ENCODE measurements around the gene COA4. TPM values are rescaled to one million over a fixed set of nuclear protein-coding genes. Genes with fewer than 3 reads are reported as not detected.

Gene COA4
- 10 to 100 TPM; 89.5 to 91.6 TPM for total RNA-seq

GRCh38 chr11:73876424-73877310 is at the start of gene COA4, which contains the start of gene PAAF1:
Gene COA4 (minus strand): TSS chr11:73876846. CDS start chr11:73873378, 3,468 bp downstream.
Gene PAAF1 (plus strand): TSS chr11:73876999. CDS start chr11:73877022, 23 bp downstream.
- intact Hi-C loops (cut with micrococcal nuclease): loop anchor here (1.0 to 5.0 kb wide), 5 partner anchors 88 to 522 kb away; partner anchors contain the start of genes PGM2L1, RAB6A, RELT and UCP2
- ChIA-PET POLR2A (interaction anchor here (0.6 to 1.3 kb wide), 6 partner anchors 8 to 135 kb away, joined by 3 to 6 read pairs (median 3); partner anchors contain the start of genes MRPL48 and RAB6A), CTCF (no interaction called here)
- Mint-ChIP-seq H3K27ac (peak within 1 kb of the TSS; percentile 94), H3K27me3 (no peaks in the 10 kb centered on the region), H3K36me3 (peaks cover 28% of the 10 kb centered on the region), H3K4me1 (ENCODE audit: low read depth) (peaks cover 33% of the 10 kb centered on the region), H3K9me3 (no peaks in the 10 kb centered on the region), H3K4me3 (peak within 1 kb of the TSS; percentile 97)
- DNase-seq: peak; percentile 97

GRCh38 chr11:73921180-73921579 is 44.5 kb upstream of the COA4 start:
- H3K27ac Mint-ChIP-seq: no peak overlapping the region
- CTCF ChIA-PET: interaction anchor here (0.6 kb wide), 1 partner anchor 12 kb away, joined by 4 read pairs; no protein-coding TSS in a partner anchor
- H3K4me1 Mint-ChIP-seq (ENCODE audit: low read depth): no peaks in the 10 kb centered on the region

DNA sequence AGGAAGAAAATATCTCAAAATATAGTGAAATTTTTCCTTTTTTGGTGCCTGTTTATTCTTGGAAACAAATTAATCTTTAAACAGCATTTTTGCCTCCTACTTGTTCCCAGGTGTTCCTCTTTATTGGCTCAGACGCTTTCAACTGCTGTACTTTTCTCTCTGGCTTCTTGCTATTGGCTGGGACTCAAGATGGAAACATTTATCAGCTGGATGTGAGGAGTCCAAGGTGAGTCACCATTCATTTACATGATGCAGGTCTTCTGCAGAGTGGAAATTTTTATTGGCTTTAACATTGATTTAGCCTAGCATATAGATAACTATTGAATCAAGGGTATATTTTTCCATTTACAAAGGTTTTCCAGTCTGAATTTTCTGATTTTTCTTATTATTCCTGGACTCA is 39.8 kb upstream of the COA4 start:
- Mint-ChIP-seq H3K9me3 (no peaks in the 10 kb centered on the region), H3K4me1 (ENCODE audit: low read depth) (no peaks in the 10 kb centered on the region), H3K4me3 (no peak overlapping the region), H3K36me3 (peaks cover 31% of the 10 kb centered on the region), H3K27me3 (no peaks in the 10 kb centered on the region), H3K27ac (no peak overlapping the region)
- intact Hi-C loops (cut with micrococcal nuclease): no loop called here
- DNase-seq: no peak
- CTCF ChIA-PET: no interaction called here
- POLR2A ChIA-PET: no interaction called here

More at GRCh38 chr11:73921180-73921579, 44.5 kb upstream of the COA4 start:
- no peaks in the 10 kb centered on the region for H3K9me3 Mint-ChIP-seq
- intact Hi-C loops (cut with micrococcal nuclease): no loop called here
- POLR2A ChIA-PET: no interaction called here
- H3K36me3 Mint-ChIP-seq: peaks cover 29% of the 10 kb centered on the region
- DNase-seq: no peak
- no peaks in the 10 kb centered on the region for H3K27me3 Mint-ChIP-seq
- no peak overlapping the region for H3K4me3 Mint-ChIP-seq

- no peaks in the 10 kb centered on the region for H3K4me1 Mint-ChIP-seq (ENCODE audit: low read depth)
Measured at GRCh38 chr11:73914284-73914683, 37.6 kb upstream of the COA4 start.

GRCh38 chr11:73913472-73913871 is 36.8 kb upstream of the COA4 start:
- intact Hi-C loops (cut with micrococcal nuclease): loop anchor here (1.0 kb wide), 1 partner anchor 21 kb away; no protein-coding TSS in a partner anchor
- DNase-seq: no peak
- no peak overlapping the region for H3K27ac Mint-ChIP-seq
- H3K4me1 Mint-ChIP-seq (ENCODE audit: low read depth): no peaks in the 10 kb centered on the region
- H3K9me3 Mint-ChIP-seq: no peaks in the 10 kb centered on the region
- peaks cover 28% of the 10 kb centered on the region for H3K36me3 Mint-ChIP-seq
- POLR2A ChIA-PET: no interaction called here
- no peak overlapping the region for H3K4me3 Mint-ChIP-seq
- CTCF ChIA-PET: no interaction called here
- H3K27me3 Mint-ChIP-seq: no peaks in the 10 kb centered on the region

More at GRCh38 chr11:73914284-73914683, 37.6 kb upstream of the COA4 start:
- Mint-ChIP-seq H3K27me3 (no peaks in the 10 kb centered on the region), H3K27ac (no peak overlapping the region), H3K4me3 (no peak overlapping the region), H3K36me3 (peaks cover 31% of the 10 kb centered on the region), H3K9me3 (no peaks in the 10 kb centered on the region)
- ChIA-PET CTCF (no interaction called here), POLR2A (no interaction called here)
- no peak for DNase-seq
- intact Hi-C loops (cut with micrococcal nuclease): no loop called here

GRCh38 chr11:73912026-73912425 is 35.4 kb upstream of the COA4 start:
- POLR2A ChIA-PET: no interaction called here
- DNase-seq: no peak
- no peaks in the 10 kb centered on the region for H3K4me1 Mint-ChIP-seq (ENCODE audit: low read depth)
- CTCF ChIA-PET: no interaction called here
- H3K27me3 Mint-ChIP-seq: no peaks in the 10 kb centered on the region
- peaks cover 24% of the 10 kb centered on the region for H3K36me3 Mint-ChIP-seq
- no peak overlapping the region for H3K4me3 Mint-ChIP-seq
- intact Hi-C loops (cut with micrococcal nuclease): no loop called here
- H3K9me3 Mint-ChIP-seq: no peaks in the 10 kb centered on the region
- no peak overlapping the region for H3K27ac Mint-ChIP-seq

GRCh38 chr11:73907191-73907590 is 30.5 kb upstream of the COA4 start:
- no peaks in the 10 kb centered on the region for H3K9me3 Mint-ChIP-seq
- POLR2A ChIA-PET: no interaction called here
- DNase-seq: peak; percentile 50
- H3K4me1 Mint-ChIP-seq (ENCODE audit: low read depth): no peaks in the 10 kb centered on the region
- CTCF ChIA-PET: interaction anchor here (0.7 to 0.8 kb wide), 2 partner anchors 15 to 36 kb away, joined by 3 read pairs; no protein-coding TSS in a partner anchor
- H3K27me3 Mint-ChIP-seq: no peaks in the 10 kb centered on the region
- H3K36me3 Mint-ChIP-seq: peaks cover 16% of the 10 kb centered on the region
- no peak overlapping the region for H3K4me3 Mint-ChIP-seq
- intact Hi-C loops (cut with micrococcal nuclease): no loop called here
- H3K27ac Mint-ChIP-seq: no peak overlapping the region

DNA sequence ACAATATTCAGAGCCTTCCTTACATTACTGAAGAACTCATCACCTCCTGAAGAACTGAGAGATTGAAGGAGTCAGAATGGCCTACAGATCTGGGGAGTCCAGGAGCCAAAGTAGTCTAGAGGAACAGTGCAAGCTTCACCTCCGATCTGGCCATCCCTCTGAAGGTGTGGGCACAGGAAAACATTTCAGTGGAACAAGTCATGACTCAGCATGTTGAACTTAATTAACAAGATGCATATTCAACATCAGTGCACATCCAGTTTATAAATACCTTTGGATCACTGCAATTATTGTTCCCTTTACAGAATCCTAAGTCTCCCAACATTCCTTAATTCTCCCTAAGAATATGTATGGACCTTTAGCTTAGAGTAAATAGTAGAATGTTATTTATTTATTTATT is 25.7 kb upstream of the COA4 start:
- no peak for DNase-seq
- H3K27ac Mint-ChIP-seq: no peak overlapping the region
- peaks cover 16% of the 10 kb centered on the region for H3K36me3 Mint-ChIP-seq
- no peaks in the 10 kb centered on the region for H3K4me1 Mint-ChIP-seq (ENCODE audit: low read depth)
- intact Hi-C loops (cut with micrococcal nuclease): no loop called here
- H3K9me3 Mint-ChIP-seq: no peaks in the 10 kb centered on the region
- ChIA-PET CTCF (no interaction called here), POLR2A (no interaction called here)
- H3K27me3 Mint-ChIP-seq: no peaks in the 10 kb centered on the region
- H3K4me3 Mint-ChIP-seq: no peak overlapping the region

DNA sequence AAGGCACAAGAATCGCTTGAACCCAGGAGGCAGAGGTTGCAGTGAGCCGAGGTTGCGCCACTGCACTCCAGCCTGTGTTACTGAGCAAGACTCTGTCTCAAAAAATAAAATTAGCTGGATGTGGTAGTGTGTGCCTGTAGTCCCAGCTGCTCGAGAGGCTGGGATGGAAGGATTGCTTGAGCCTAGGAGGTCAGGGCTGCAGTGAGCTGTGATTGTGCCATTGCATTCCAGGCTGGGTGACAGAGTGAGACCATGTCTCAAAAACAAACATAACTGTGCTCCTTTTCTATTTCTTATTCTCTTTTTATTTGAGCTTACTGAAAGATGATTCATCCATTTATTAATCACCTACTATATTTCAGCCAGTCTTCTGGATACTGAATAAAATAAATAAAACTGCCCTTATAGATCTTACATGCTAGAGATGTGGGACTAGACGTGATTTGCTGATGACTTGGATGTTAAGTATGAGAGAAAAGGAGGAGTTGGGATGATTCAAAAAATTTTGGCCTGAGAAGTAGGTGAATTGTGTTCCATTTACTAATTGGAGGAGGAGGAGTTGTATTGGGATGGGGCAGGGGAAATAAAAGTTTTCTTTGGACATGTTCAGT is 18.2 kb upstream of the COA4 start:
- H3K9me3 Mint-ChIP-seq: no peaks in the 10 kb centered on the region
- intact Hi-C loops (cut with micrococcal nuclease): no loop called here
- no peak for DNase-seq
- POLR2A ChIA-PET: no interaction called here
- peaks cover 8% of the 10 kb centered on the region for H3K36me3 Mint-ChIP-seq
- H3K4me1 Mint-ChIP-seq (ENCODE audit: low read depth): no peaks in the 10 kb centered on the region
- no peak overlapping the region for H3K4me3 Mint-ChIP-seq
- no peaks in the 10 kb centered on the region for H3K27me3 Mint-ChIP-seq
- CTCF ChIA-PET: no interaction called here
- no peak overlapping the region for H3K27ac Mint-ChIP-seq

DNA sequence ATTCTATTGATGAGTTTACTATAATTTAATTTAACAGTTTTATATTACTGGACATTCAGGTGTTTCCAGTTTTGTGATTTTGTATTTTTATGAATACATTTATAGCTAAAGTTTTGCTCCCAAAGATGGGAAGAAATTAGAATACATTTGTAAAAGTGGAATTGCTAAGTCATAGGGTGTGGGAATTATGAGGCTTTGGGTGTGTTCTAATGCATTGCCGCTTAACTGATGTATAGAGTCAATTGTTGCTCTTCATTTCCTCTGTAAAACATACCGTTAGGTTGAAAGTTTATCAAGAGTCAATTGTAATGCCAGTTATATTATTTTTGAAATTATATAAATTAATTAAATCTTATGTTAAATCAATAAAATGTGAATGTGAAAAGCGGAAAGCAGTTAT is 16.4 kb upstream of the COA4 start:
- no peak overlapping the region for H3K27ac Mint-ChIP-seq
- H3K4me3 Mint-ChIP-seq: no peak overlapping the region
- H3K36me3 Mint-ChIP-seq: peaks cover 14% of the 10 kb centered on the region
- no peaks in the 10 kb centered on the region for H3K27me3 Mint-ChIP-seq
- CTCF ChIA-PET: no interaction called here
- POLR2A ChIA-PET: no interaction called here
- peaks cover 9% of the 10 kb centered on the region for H3K4me1 Mint-ChIP-seq (ENCODE audit: low read depth)
- no peaks in the 10 kb centered on the region for H3K9me3 Mint-ChIP-seq
- intact Hi-C loops (cut with micrococcal nuclease): no loop called here
- DNase-seq: no peak

DNA sequence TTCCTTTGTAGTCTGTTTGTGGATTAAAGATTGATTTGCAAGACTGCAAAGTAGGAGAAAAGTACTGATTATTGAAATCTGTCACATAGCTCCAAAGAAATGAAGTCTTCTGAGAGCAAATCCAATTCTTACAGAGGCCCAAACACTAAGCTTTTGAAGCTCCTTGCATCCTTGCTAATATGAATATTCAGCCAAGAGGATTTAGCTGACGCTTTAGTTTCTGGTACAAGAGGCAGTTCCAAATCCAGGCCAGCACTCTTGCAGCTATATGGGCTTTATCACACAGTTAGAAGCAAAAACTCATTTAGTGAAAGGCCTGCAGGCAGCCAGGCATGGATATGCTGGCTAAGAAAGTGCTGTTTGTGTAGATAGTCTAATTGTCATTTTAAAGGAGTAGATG is 12.9 kb upstream of the COA4 start:
- ChIA-PET CTCF (no interaction called here), POLR2A (no interaction called here)
- intact Hi-C loops (cut with micrococcal nuclease): no loop called here
- H3K27ac Mint-ChIP-seq: no peak overlapping the region
- no peaks in the 10 kb centered on the region for H3K27me3 Mint-ChIP-seq
- no peaks in the 10 kb centered on the region for H3K9me3 Mint-ChIP-seq
- peaks cover 11% of the 10 kb centered on the region for H3K4me1 Mint-ChIP-seq (ENCODE audit: low read depth)
- no peak overlapping the region for H3K4me3 Mint-ChIP-seq
- H3K36me3 Mint-ChIP-seq: peaks cover 22% of the 10 kb centered on the region
- DNase-seq: no peak

DNA sequence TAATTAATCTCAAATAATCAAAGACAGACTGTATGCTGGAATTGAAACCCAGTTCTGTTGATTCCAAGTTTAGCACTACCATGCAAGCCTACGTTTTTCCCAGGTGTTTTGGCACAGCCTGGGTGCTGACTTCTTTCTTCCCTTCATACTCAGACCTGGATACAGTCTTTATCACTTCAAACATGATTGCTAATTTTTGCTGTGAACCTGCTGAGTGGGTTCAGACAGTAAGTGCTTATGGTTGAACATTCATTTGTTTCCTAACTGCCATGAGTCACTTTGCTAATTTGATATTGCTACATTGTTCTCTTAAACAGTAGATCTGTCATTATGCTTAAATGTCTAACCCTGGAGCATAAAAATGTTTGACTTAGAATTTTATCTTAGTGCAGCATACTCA is 12.4 kb upstream of the COA4 start:
- H3K4me3 Mint-ChIP-seq: no peak overlapping the region
- POLR2A ChIA-PET: no interaction called here
- DNase-seq: peak; percentile 31
- peaks cover 11% of the 10 kb centered on the region for H3K4me1 Mint-ChIP-seq (ENCODE audit: low read depth)
- no peak overlapping the region for H3K27ac Mint-ChIP-seq
- intact Hi-C loops (cut with micrococcal nuclease): no loop called here
- CTCF ChIA-PET: no interaction called here
- no peaks in the 10 kb centered on the region for H3K27me3 Mint-ChIP-seq
- H3K9me3 Mint-ChIP-seq: no peaks in the 10 kb centered on the region
- H3K36me3 Mint-ChIP-seq: peaks cover 22% of the 10 kb centered on the region
